CD8-positive, alpha-beta memory T cell (primary cell): ENCODE measurements around the gene ITIH4. TPM values are rescaled to one million over a fixed set of nuclear protein-coding genes. Genes with fewer than 3 reads are reported as not detected.

Experiments used
- CTCF ChIA-PET: fragments of 350-600 bp; sonication (Branson Sonifier 250); formaldehyde crosslinking; loops from one replicate; lab custom pipeline; 2021; ENCODE audit warnings: antibody characterized with exemption; lab: Charles Lee
- POLR2A ChIA-PET: fragments of 350-600 bp; sonication (Branson Sonifier 250); formaldehyde crosslinking; loops from one replicate; lab custom pipeline; 2021; ENCODE audit warnings: antibody characterized with exemption; lab: Charles Lee
- DNase-seq, 5 donors: peaks; one replicate each; pipeline versions ENCODE4 v3.0.0 to v3.0.0-alpha.2; 2020 to 2022; ENCODE audit warnings: mixed read lengths in 1 of 5
- H3K27ac ChIP-seq: one replicate; pipeline ENCODE4 v1.7.0; 2013; ENCODE audit warnings: low read depth, mild to moderate bottlenecking, low read length, moderate library complexity
- H3K27me3 ChIP-seq: 2 replicates; pipeline ENCODE4 v1.7.0; 2013; ENCODE audit warnings: low read length, mild to moderate bottlenecking; ENCODE audit not compliant: insufficient read depth, poor library complexity, severe bottlenecking
- H3K36me3 ChIP-seq: 2 replicates; pipeline ENCODE4 v1.7.0; 2013; ENCODE audit warnings: mild to moderate bottlenecking, low read length, moderate library complexity; ENCODE audit not compliant: insufficient read depth
- H3K4me1 ChIP-seq: 2 replicates; pipeline ENCODE4 v1.7.0; 2013; ENCODE audit warnings: mild to moderate bottlenecking, low read length, moderate library complexity; ENCODE audit not compliant: insufficient read depth
- H3K4me3 ChIP-seq: 2 replicates; pipeline ENCODE4 v1.7.0; 2013; ENCODE audit warnings: mild to moderate bottlenecking, low read length
- H3K9me3 ChIP-seq: 2 replicates; pipeline ENCODE4 v1.7.0; 2013; ENCODE audit warnings: mild to moderate bottlenecking, low read length
- H3K27ac Mint-ChIP-seq, 8 donors: one replicate each; pipeline ENCODE4 v1.8.0; 2020 to 2021; ENCODE audit warnings: mixed read lengths in 8 of 8, mild to moderate bottlenecking in 6 of 8, inconsistent platforms in 3 of 8, moderate library complexity in 3 of 8
- H3K27me3 Mint-ChIP-seq, 2 donors: one replicate each; pipeline ENCODE4 v1.8.0; 2020 to 2021; ENCODE audit warnings: mixed read lengths in 2 of 2, mild to moderate bottlenecking in 1 of 2, moderate library complexity in 1 of 2
- H3K36me3 Mint-ChIP-seq, 3 donors: one replicate each; pipeline ENCODE4 v1.8.0; 2020 to 2021; ENCODE audit warnings: mixed read lengths in 3 of 3, inconsistent platforms in 1 of 3, mild to moderate bottlenecking in 1 of 3
- H3K4me1 Mint-ChIP-seq, 3 donors: one replicate each; pipeline ENCODE4 v1.8.0; 2020 to 2021; ENCODE audit warnings: mixed read lengths in 3 of 3, inconsistent platforms in 1 of 3, mild to moderate bottlenecking in 1 of 3
- H3K4me3 Mint-ChIP-seq, 7 donors: one replicate each; pipeline ENCODE4 v1.8.0; 2020 to 2021; ENCODE audit warnings: mixed read lengths in 7 of 7, mild to moderate bottlenecking in 6 of 7, moderate library complexity in 4 of 7, inconsistent platforms in 2 of 7
- H3K9me3 Mint-ChIP-seq, 5 donors: one replicate each; pipeline ENCODE4 v1.8.0; 2020 to 2022; ENCODE audit warnings: mixed read lengths in 5 of 5, mild to moderate bottlenecking in 3 of 5, moderate library complexity in 2 of 5, inconsistent platforms in 1 of 5
- polyA plus RNA-seq: library from polyadenylated mRNA; unstranded; fragments of 300-500 nt; fragmentation: Illumina TruSeq; gene quantifications from one replicate; pipeline ENCODE4 v1.2.3, GENCODE V29; 2021
- total RNA-seq, 2 experiments: library from RNA; stranded (reverse); gene quantifications; one replicate each; pipeline ENCODE4 v1.2.3, GENCODE V29; 2021

Gene ITIH4
- total and polyA plus RNA-seq, 3 experiments from 2014 or later = 10.9 to 11.2 TPM; not detected in 1

DNA sequence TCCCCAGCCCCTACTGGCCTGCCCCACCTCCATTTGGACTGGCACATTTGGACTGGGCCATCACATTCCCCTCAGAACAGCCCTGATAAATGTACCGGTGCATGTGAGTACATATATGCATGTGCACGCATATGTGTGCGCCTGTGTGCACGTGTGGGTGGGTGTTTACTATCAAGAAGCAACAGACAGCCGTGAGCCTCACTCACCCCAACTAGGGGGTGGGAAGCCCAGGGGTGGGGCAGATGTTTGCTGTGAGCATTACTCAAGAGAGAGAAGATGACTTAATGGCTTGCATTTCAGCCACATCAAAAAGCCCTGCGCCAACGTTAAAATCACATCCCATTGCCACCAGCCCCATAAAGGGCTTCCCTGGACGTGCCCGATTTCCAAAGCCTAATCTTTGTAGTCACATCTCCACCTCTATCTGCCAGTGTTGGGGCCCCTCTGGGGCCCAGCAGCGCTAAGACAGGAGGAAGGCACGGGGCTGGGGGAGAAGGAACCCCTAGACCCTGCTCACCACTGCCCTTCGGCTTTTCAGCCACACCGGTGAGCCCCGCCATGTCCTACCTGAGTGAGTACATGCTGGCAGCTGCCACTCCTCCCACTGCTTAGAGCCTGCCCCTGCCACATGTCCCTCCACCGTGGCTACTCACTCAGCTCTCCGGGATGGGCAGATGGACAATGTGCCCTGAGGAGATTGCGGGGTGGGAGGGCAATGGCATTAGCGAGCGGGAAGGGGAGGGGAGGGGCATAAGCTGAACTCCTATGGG lies 25.0 kb downstream of the ITIH4 start:
- Histone ChIP-seq H3K9me3 (no peaks in the 10 kb centered on the region), H3K4me3 (no peak overlapping the region), H3K27me3 (no peaks in the 10 kb centered on the region), H3K36me3 (no peaks in the 10 kb centered on the region), H3K4me1 (no peaks in the 10 kb centered on the region), H3K27ac (no peak overlapping the region)
- Mint-ChIP-seq H3K27me3 (no peaks in the 10 kb centered on the region), H3K9me3 (no peaks in the 10 kb centered on the region), H3K4me3 (no peak overlapping the region), H3K4me1 (no peaks in the 10 kb centered on the region), H3K36me3 (no peaks in the 10 kb centered on the region), H3K27ac (no peak overlapping the region)
- ChIA-PET POLR2A (no interaction called here), CTCF (no interaction called here)
- no peak for DNase-seq

DNA sequence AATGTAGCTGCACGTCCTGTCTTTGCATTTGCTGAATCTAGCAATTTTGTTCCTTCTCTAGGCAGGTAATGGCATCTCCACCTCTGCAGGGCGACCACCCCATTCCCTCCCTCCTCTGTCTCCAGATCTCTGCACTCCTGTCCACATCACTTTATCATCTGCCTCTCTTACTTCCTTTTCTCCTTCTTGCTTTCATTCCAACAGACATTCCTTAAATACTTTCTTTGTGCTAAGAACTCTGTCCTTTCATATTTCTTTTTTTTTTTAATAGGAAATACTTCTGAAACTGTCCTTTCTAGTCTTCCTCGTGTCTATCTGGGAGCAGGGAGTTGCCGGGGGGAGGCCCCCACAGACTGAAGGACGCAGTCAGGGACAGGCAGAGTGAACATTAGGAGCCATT lies 28.6 kb downstream of the ITIH4 start:
- Histone ChIP-seq H3K27ac (no peak overlapping the region), H3K36me3 (no peaks in the 10 kb centered on the region), H3K4me1 (no peaks in the 10 kb centered on the region), H3K27me3 (no peaks in the 10 kb centered on the region), H3K9me3 (no peaks in the 10 kb centered on the region), H3K4me3 (no peak overlapping the region)
- Mint-ChIP-seq H3K36me3 (no peaks in the 10 kb centered on the region), H3K4me3 (no peak overlapping the region), H3K27me3 (peaks cover 0 to 2% of the 10 kb centered on the region in 2 donors), H3K4me1 (no peaks in the 10 kb centered on the region), H3K9me3 (no peaks in the 10 kb centered on the region), H3K27ac (no peak overlapping the region)
- no peak for DNase-seq
- ChIA-PET POLR2A (no interaction called here), CTCF (no interaction called here)

DNA sequence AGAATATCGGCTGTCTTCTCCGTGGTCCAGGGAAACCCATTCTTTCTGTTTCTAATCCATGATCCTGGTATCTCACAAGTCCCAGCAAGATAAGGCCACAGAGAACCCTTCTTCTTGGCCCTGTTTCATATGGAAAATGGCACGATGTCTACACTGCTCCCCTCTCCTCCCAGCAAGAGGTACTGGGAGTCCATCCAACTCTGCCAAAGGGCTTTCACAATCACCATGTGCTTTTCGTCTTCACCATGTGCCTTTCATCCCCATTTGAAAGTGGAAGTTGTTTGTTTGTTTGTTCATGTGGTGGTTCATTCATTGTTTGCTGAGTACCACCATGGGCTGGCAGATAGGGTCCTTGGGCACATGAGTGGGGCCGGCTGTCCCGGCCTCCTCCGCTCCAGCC lies 30.4 kb downstream of the ITIH4 start:
- no peaks in the 10 kb centered on the region for H3K4me1 ChIP-seq
- H3K36me3 ChIP-seq = no peaks in the 10 kb centered on the region
- no peaks in the 10 kb centered on the region for H3K36me3 Mint-ChIP-seq
- DNase-seq = no peak
- ChIA-PET POLR2A (no interaction called here), CTCF (no interaction called here)
- H3K4me3 ChIP-seq = no peak overlapping the region
- H3K9me3 ChIP-seq = no peaks in the 10 kb centered on the region
- no peak overlapping the region for H3K4me3 Mint-ChIP-seq
- H3K27ac Mint-ChIP-seq = no peak overlapping the region
- H3K27ac ChIP-seq = no peak overlapping the region
- H3K27me3 ChIP-seq = no peaks in the 10 kb centered on the region
- H3K4me1 Mint-ChIP-seq = no peaks in the 10 kb centered on the region
- no peaks in the 10 kb centered on the region for H3K9me3 Mint-ChIP-seq
- peaks cover 0 to 2% of the 10 kb centered on the region in 2 donors for H3K27me3 Mint-ChIP-seq

DNA sequence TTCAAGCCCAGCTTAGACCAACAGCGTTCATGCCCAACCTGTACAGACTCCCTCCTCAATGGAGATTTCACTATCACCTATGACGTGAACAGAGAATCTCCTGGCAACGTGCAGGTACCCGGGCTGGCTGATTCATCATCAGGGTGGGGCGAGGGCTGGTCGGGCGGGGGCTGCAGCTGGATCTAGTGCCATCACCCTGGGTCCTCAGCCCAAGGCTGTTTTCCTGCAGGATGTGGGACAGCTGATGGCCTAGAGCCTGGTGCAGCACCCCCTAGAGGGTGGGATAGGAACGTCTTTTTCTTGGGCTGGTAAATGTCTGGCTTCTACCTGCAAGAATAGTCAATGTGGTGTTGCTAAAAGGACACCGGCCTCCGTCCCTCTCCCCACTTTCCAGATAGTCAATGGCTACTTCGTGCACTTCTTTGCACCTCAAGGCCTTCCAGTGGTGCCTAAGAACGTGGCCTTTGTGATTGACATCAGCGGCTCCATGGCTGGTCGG lies 31.4 kb downstream of the ITIH4 start:
- POLR2A ChIA-PET = interaction anchor here (0.6 kb wide), 1 partner anchor 254 kb away, joined by 3 read pairs; no protein-coding TSS in a partner anchor
- CTCF ChIA-PET = interaction anchor here (0.8 to 2.0 kb wide), 4 partner anchors 8 to 28 kb away, joined by 3 to 7 read pairs (median 4); partner anchors contain the start of gene NEK4

DNA sequence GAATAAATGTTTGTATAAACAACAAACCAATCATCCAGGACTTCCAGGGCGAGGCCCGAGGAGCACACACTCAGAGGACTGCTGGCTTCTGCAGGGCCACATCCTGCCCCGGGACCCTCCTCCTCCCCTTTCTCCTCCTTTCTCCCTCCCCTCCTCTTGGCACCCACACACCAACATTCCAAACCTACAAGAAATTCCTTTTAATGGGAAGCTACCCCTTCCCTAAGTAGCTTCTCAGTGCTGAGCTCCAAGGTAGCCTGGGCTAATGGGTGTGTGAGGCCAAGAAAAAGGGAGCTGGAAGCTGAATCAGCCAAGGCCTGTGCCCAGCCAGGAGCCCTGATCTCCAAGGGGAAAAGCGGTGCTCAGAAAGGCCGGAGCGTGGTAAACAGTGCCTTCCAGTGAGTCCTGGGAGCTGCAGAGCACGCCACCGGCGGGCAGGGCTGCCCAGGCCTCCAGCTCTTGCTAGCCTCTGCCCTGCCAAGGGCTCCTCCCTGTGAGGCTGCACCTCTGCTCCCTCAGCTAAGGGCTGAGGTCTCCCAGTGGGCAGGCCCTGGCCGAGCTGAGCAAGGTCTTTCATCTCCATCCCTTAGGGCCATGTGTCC lies 32.0 kb downstream of the ITIH4 start:
- H3K36me3 Mint-ChIP-seq = no peaks in the 10 kb centered on the region
- H3K4me1 ChIP-seq = no peaks in the 10 kb centered on the region
- no peak for DNase-seq
- H3K4me1 Mint-ChIP-seq = no peaks in the 10 kb centered on the region
- no peak overlapping the region for H3K4me3 ChIP-seq
- ChIA-PET CTCF (interaction anchor here (0.7 to 2.0 kb wide), 5 partner anchors 9 to 27 kb away, joined by 3 to 7 read pairs (median 3); partner anchors contain the start of gene NEK4), POLR2A (interaction anchor here (0.6 kb wide), 1 partner anchor 253 kb away, joined by 3 read pairs; no protein-coding TSS in a partner anchor)
- no peaks in the 10 kb centered on the region for H3K27me3 ChIP-seq
- no peaks in the 10 kb centered on the region for H3K9me3 Mint-ChIP-seq
- no peaks in the 10 kb centered on the region for H3K9me3 ChIP-seq
- H3K27me3 Mint-ChIP-seq = peaks cover 0 to 2% of the 10 kb centered on the region in 2 donors
- no peaks in the 10 kb centered on the region for H3K36me3 ChIP-seq
- H3K27ac Mint-ChIP-seq = peak overlapping the region in 1 of 8 donors; percentile 31
- H3K4me3 Mint-ChIP-seq = no peak overlapping the region
- H3K27ac ChIP-seq = no peak overlapping the region

More for the DNA sequence above, 31.4 kb downstream of the ITIH4 start:
- H3K27ac Mint-ChIP-seq = peak overlapping the region in 1 of 8 donors; percentile 31
- H3K4me3 Mint-ChIP-seq = no peak overlapping the region
- H3K9me3 Mint-ChIP-seq = no peaks in the 10 kb centered on the region
- Histone ChIP-seq H3K4me1 (no peaks in the 10 kb centered on the region), H3K27me3 (no peaks in the 10 kb centered on the region), H3K4me3 (no peak overlapping the region), H3K36me3 (no peaks in the 10 kb centered on the region), H3K9me3 (no peaks in the 10 kb centered on the region), H3K27ac (no peak overlapping the region)
- DNase-seq = no peak
- no peaks in the 10 kb centered on the region for H3K4me1 Mint-ChIP-seq
- peaks cover 0 to 2% of the 10 kb centered on the region in 2 donors for H3K27me3 Mint-ChIP-seq
- no peaks in the 10 kb centered on the region for H3K36me3 Mint-ChIP-seq

DNA sequence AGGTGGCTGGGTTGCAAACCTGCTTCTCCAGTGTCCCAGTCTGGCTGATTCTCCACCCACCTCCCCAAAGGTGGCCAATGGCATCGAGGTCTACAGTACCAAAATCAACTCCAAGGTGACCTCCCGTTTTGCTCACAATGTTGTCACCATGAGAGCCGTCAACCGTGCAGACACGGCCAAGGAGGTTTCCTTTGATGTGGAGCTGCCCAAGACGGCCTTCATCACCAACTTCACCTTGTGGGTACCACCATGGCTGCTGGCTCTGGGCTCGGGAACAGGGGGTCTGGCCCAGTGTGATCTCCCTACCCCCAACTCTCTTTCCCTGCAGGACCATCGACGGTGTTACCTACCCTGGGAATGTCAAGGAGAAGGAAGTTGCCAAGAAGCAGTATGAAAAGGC lies 34.1 kb downstream of the ITIH4 start:
- Mint-ChIP-seq H3K4me1 (no peaks in the 10 kb centered on the region), H3K36me3 (no peaks in the 10 kb centered on the region), H3K27ac (no peak overlapping the region), H3K9me3 (no peaks in the 10 kb centered on the region), H3K4me3 (no peak overlapping the region), H3K27me3 (peaks cover 0 to 2% of the 10 kb centered on the region in 2 donors)
- H3K9me3 ChIP-seq = no peaks in the 10 kb centered on the region
- DNase-seq = no peak
- no peaks in the 10 kb centered on the region for H3K4me1 ChIP-seq
- H3K4me3 ChIP-seq = no peak overlapping the region
- no peaks in the 10 kb centered on the region for H3K27me3 ChIP-seq
- CTCF ChIA-PET = no interaction called here
- no peak overlapping the region for H3K27ac ChIP-seq
- POLR2A ChIA-PET = no interaction called here
- no peaks in the 10 kb centered on the region for H3K36me3 ChIP-seq

DNA sequence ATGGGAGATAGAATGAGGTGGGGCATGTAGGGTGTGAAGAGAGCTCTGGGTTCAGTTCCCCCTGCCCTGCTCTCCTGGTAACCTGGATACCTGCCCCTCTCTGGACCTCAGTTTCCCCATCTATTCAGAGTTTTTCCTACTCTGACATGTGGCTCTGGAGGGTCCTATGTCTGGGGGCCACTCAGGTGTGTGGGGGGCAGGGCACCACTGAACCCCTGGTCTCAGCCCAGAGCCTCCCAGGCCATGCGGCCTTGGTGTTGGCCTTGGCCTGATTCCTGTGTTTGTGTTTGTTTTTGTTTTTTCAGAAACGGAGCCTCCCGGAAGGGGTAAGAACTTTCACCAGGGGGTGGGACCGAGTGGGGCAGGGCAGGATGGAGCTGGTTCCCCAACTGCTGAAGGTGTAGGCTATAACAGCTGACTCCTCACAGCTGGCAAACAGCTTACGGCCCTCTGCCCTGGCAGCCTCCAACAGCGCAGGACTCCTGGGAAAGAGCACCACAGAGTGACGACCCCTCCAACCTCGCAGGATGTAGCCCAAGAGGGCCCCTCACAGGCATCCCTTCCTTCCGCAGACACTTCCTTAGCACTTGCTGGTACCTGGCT lies 35.1 kb downstream of the ITIH4 start:
- H3K4me1 ChIP-seq = no peaks in the 10 kb centered on the region
- H3K4me3 Mint-ChIP-seq = no peak overlapping the region
- ChIA-PET CTCF (no interaction called here), POLR2A (no interaction called here)
- no peaks in the 10 kb centered on the region for H3K27me3 ChIP-seq
- no peaks in the 10 kb centered on the region for H3K9me3 ChIP-seq
- peak overlapping the region in 1 of 8 donors; percentile 75 for H3K27ac Mint-ChIP-seq
- no peaks in the 10 kb centered on the region for H3K36me3 Mint-ChIP-seq
- DNase-seq = no peak
- no peaks in the 10 kb centered on the region for H3K36me3 ChIP-seq
- no peaks in the 10 kb centered on the region for H3K4me1 Mint-ChIP-seq
- H3K27me3 Mint-ChIP-seq = peaks cover 0 to 2% of the 10 kb centered on the region in 2 donors
- H3K4me3 ChIP-seq = no peak overlapping the region
- peaks cover 0 to 2% (median 0%) of the 10 kb centered on the region in 5 donors for H3K9me3 Mint-ChIP-seq
- no peak overlapping the region for H3K27ac ChIP-seq
